ENCODE results near the gene STAT5A.

The STAT5A gene

GRCh38 chr17:42325026-42325425, 36.7 kb downstream of the STAT5A start:
- H3K18ac ChIP-seq (ENCODE audit: low read depth in 1 of 2, low read length in 2 of 2) = no peak overlapping the region
- peak overlapping the region; percentile 5 for H2BK5ac ChIP-seq (ENCODE audit: low read depth, low read length, poor library complexity, severe bottlenecking)
- no peak overlapping the region for H2BK15ac ChIP-seq (ENCODE audit: low read depth, poor library complexity, severe bottlenecking)
- H3K9ac ChIP-seq (ENCODE audit: low read length) = peak overlapping the region; percentile 61
- no peak overlapping the region for H3K23ac ChIP-seq (ENCODE audit: low read length in 2 of 2)
- no peaks in the 10 kb centered on the region for H3K27me3 ChIP-seq (ENCODE audit: control insufficient read depth in 1 of 2, insufficient read depth in 1 of 2, low read length in 2 of 2)
- H3K4me2 ChIP-seq (ENCODE audit: low read length, poor library complexity, severe bottlenecking) = no peak overlapping the region
- H4K91ac ChIP-seq (ENCODE audit: low read length) = no peak overlapping the region
- no peak overlapping the region for H4K8ac ChIP-seq (ENCODE audit: low read length)
- no peak overlapping the region for H2AK5ac ChIP-seq (ENCODE audit: low read length, severe bottlenecking)
- no peak overlapping the region for H2BK120ac ChIP-seq (ENCODE audit: low read depth, low read length)
- DNase-seq = peak; percentile 80
- H3K4me1 ChIP-seq (ENCODE audit: control insufficient read depth, insufficient read depth, low read depth, low read length) = peaks cover 18% of the 10 kb centered on the region
- peak overlapping the region; percentile 61 for H3K27ac ChIP-seq (ENCODE audit: low read length, poor library complexity, severe bottlenecking)
- H3K14ac ChIP-seq (ENCODE audit: low read length in 2 of 2) = no peak overlapping the region
- no peak overlapping the region for H2BK12ac ChIP-seq (ENCODE audit: low read length in 2 of 2)
- peaks cover 15% of the 10 kb centered on the region for H3K79me1 ChIP-seq (replicated peaks; ENCODE audit: low read length, poor library complexity, severe bottlenecking)
- 60% methylated on average over 7 of the region's 7 CpGs for WGBS
- H3K36me3 ChIP-seq (ENCODE audit: control insufficient read depth in 1 of 2, insufficient read depth in 2 of 2, low read depth in 1 of 2, low read length in 2 of 2) = peaks cover 40 to 83% of the 10 kb centered on the region in 2 experiments
- H3K9me3 ChIP-seq (ENCODE audit: control insufficient read depth, low read length) = no peaks in the 10 kb centered on the region
- no peak overlapping the region for H2AFZ ChIP-seq (ENCODE audit: low read depth, low read length)
- no peak overlapping the region for H3K4me3 ChIP-seq (ENCODE audit: insufficient read depth in 1 of 2, low read depth in 1 of 2, low read length in 2 of 2)
- no peak overlapping the region for H3K4ac ChIP-seq (ENCODE audit: low read depth in 1 of 2, low read length in 2 of 2)

GRCh38 chr17:42329025-42329976, 41.0 kb downstream of the STAT5A start:
- H3K23ac ChIP-seq (ENCODE audit: low read length in 2 of 2) = no peak overlapping the region
- H2AK5ac ChIP-seq (ENCODE audit: low read length, severe bottlenecking) = peak overlapping the region; percentile 80
- no peak overlapping the region for H2BK15ac ChIP-seq (ENCODE audit: low read depth, poor library complexity, severe bottlenecking)
- peak; percentile 57 for DNase-seq
- 69% methylated on average over 11 of the region's 11 CpGs for WGBS
- peak overlapping the region; percentile 65 for H3K9ac ChIP-seq (ENCODE audit: low read length)
- no peak overlapping the region for H2BK12ac ChIP-seq (ENCODE audit: low read length in 2 of 2)
- H2BK5ac ChIP-seq (ENCODE audit: low read depth, low read length, poor library complexity, severe bottlenecking) = no peak overlapping the region
- H3K9me3 ChIP-seq (ENCODE audit: control insufficient read depth, low read length) = no peaks in the 10 kb centered on the region
- H3K18ac ChIP-seq (ENCODE audit: low read depth in 1 of 2, low read length in 2 of 2) = no peak overlapping the region
- peaks cover 12% of the 10 kb centered on the region for H3K79me1 ChIP-seq (replicated peaks; ENCODE audit: low read length, poor library complexity, severe bottlenecking)
- H3K27ac ChIP-seq (ENCODE audit: low read length, poor library complexity, severe bottlenecking) = peak overlapping the region; percentile 83
- H2BK120ac ChIP-seq (ENCODE audit: low read depth, low read length) = no peak overlapping the region
- H3K4me3 ChIP-seq (ENCODE audit: insufficient read depth in 1 of 2, low read depth in 1 of 2, low read length in 2 of 2) = no peak overlapping the region
- no peak overlapping the region for H3K14ac ChIP-seq (ENCODE audit: low read length in 2 of 2)
- no peak overlapping the region for H2AFZ ChIP-seq (ENCODE audit: low read depth, low read length)
- H3K27me3 ChIP-seq (ENCODE audit: control insufficient read depth in 1 of 2, insufficient read depth in 1 of 2, low read length in 2 of 2) = no peaks in the 10 kb centered on the region
- peaks cover 12% of the 10 kb centered on the region for H3K4me1 ChIP-seq (ENCODE audit: control insufficient read depth, insufficient read depth, low read depth, low read length)
- peaks cover 42 to 79% of the 10 kb centered on the region in 2 experiments for H3K36me3 ChIP-seq (ENCODE audit: control insufficient read depth in 1 of 2, insufficient read depth in 2 of 2, low read depth in 1 of 2, low read length in 2 of 2)
- H4K8ac ChIP-seq (ENCODE audit: low read length) = no peak overlapping the region
- no peak overlapping the region for H3K4ac ChIP-seq (ENCODE audit: low read depth in 1 of 2, low read length in 2 of 2)
- no peak overlapping the region for H4K91ac ChIP-seq (ENCODE audit: low read length)
- H3K4me2 ChIP-seq (ENCODE audit: low read length, poor library complexity, severe bottlenecking) = no peak overlapping the region

- Histone ChIP-seq H3K4me1 (ENCODE audit: control insufficient read depth, insufficient read depth, low read depth, low read length) (peaks cover 6% of the 10 kb centered on the region), H2BK12ac (ENCODE audit: low read length in 2 of 2) (no peak overlapping the region), H3K27me3 (ENCODE audit: control insufficient read depth in 1 of 2, insufficient read depth in 1 of 2, low read length in 2 of 2) (no peaks in the 10 kb centered on the region), H2AFZ (ENCODE audit: low read depth, low read length) (no peak overlapping the region), H3K4me2 (ENCODE audit: low read length, poor library complexity, severe bottlenecking) (no peak overlapping the region), H3K18ac (ENCODE audit: low read depth in 1 of 2, low read length in 2 of 2) (no peak overlapping the region), H3K36me3 (ENCODE audit: control insufficient read depth in 1 of 2, insufficient read depth in 2 of 2, low read depth in 1 of 2, low read length in 2 of 2) (peaks cover 43 to 81% of the 10 kb centered on the region in 2 experiments), H3K4me3 (ENCODE audit: insufficient read depth in 1 of 2, low read depth in 1 of 2, low read length in 2 of 2) (no peak overlapping the region), H3K9me3 (ENCODE audit: control insufficient read depth, low read length) (no peaks in the 10 kb centered on the region), H3K79me1 (replicated peaks; ENCODE audit: low read length, poor library complexity, severe bottlenecking) (peaks cover 20% of the 10 kb centered on the region), H3K27ac (ENCODE audit: low read length, poor library complexity, severe bottlenecking) (no peak overlapping the region), H2BK120ac (ENCODE audit: low read depth, low read length) (no peak overlapping the region), H2BK5ac (ENCODE audit: low read depth, low read length, poor library complexity, severe bottlenecking) (no peak overlapping the region), H3K23ac (ENCODE audit: low read length in 2 of 2) (no peak overlapping the region), H2AK5ac (ENCODE audit: low read length, severe bottlenecking) (no peak overlapping the region), H2BK15ac (ENCODE audit: low read depth, poor library complexity, severe bottlenecking) (no peak overlapping the region), H3K9ac (ENCODE audit: low read length) (no peak overlapping the region), H4K91ac (ENCODE audit: low read length) (no peak overlapping the region), H4K8ac (ENCODE audit: low read length) (no peak overlapping the region), H3K4ac (ENCODE audit: low read depth in 1 of 2, low read length in 2 of 2) (no peak overlapping the region), H3K14ac (ENCODE audit: low read length in 2 of 2) (no peak overlapping the region)
- DNase-seq = no peak
- 95% methylated on average over 1 of the region's 1 CpG for WGBS
Observed at GRCh38 chr17:42333053-42333452, 44.8 kb downstream of the STAT5A start.

- Histone ChIP-seq H3K23ac (ENCODE audit: low read length in 2 of 2) (no peak overlapping the region), H2BK120ac (ENCODE audit: low read depth, low read length) (no peak overlapping the region), H2BK15ac (ENCODE audit: low read depth, poor library complexity, severe bottlenecking) (no peak overlapping the region), H3K18ac (ENCODE audit: low read depth in 1 of 2, low read length in 2 of 2) (no peak overlapping the region), H3K9me3 (ENCODE audit: control insufficient read depth, low read length) (no peaks in the 10 kb centered on the region), H3K4me3 (ENCODE audit: insufficient read depth in 1 of 2, low read depth in 1 of 2, low read length in 2 of 2) (no peak overlapping the region), H2AFZ (ENCODE audit: low read depth, low read length) (no peak overlapping the region), H3K79me1 (replicated peaks; ENCODE audit: low read length, poor library complexity, severe bottlenecking) (peaks cover 25% of the 10 kb centered on the region), H2BK12ac (ENCODE audit: low read length in 2 of 2) (no peak overlapping the region), H3K27ac (ENCODE audit: low read length, poor library complexity, severe bottlenecking) (no peak overlapping the region), H3K27me3 (ENCODE audit: control insufficient read depth in 1 of 2, insufficient read depth in 1 of 2, low read length in 2 of 2) (no peaks in the 10 kb centered on the region), H4K91ac (ENCODE audit: low read length) (no peak overlapping the region), H4K8ac (ENCODE audit: low read length) (no peak overlapping the region), H3K36me3 (ENCODE audit: control insufficient read depth in 1 of 2, insufficient read depth in 2 of 2, low read depth in 1 of 2, low read length in 2 of 2) (peaks cover 50 to 84% of the 10 kb centered on the region in 2 experiments), H3K4me1 (ENCODE audit: control insufficient read depth, insufficient read depth, low read depth, low read length) (peaks cover 2% of the 10 kb centered on the region), H3K4me2 (ENCODE audit: low read length, poor library complexity, severe bottlenecking) (no peak overlapping the region), H3K14ac (ENCODE audit: low read length in 2 of 2) (no peak overlapping the region), H3K4ac (ENCODE audit: low read depth in 1 of 2, low read length in 2 of 2) (no peak overlapping the region), H3K9ac (ENCODE audit: low read length) (no peak overlapping the region), H2BK5ac (ENCODE audit: low read depth, low read length, poor library complexity, severe bottlenecking) (no peak overlapping the region), H2AK5ac (ENCODE audit: low read length, severe bottlenecking) (no peak overlapping the region)
- WGBS = 98% methylated on average over 3 of the region's 3 CpGs
- no peak for DNase-seq
Observed at GRCh38 chr17:42334677-42335076, 46.4 kb downstream of the STAT5A start.

All from mesenchymal stem cell (in vitro differentiated cells and primary cell).